Cortex of kidney (tissue), 1 donor: ENCODE data around the gene VEGFB.

Source experiments
- DNase-seq: peaks from one replicate; lab custom pipeline; 2025; lab: John Stamatoyannopoulos, UW

Gene VEGFB

DNA sequence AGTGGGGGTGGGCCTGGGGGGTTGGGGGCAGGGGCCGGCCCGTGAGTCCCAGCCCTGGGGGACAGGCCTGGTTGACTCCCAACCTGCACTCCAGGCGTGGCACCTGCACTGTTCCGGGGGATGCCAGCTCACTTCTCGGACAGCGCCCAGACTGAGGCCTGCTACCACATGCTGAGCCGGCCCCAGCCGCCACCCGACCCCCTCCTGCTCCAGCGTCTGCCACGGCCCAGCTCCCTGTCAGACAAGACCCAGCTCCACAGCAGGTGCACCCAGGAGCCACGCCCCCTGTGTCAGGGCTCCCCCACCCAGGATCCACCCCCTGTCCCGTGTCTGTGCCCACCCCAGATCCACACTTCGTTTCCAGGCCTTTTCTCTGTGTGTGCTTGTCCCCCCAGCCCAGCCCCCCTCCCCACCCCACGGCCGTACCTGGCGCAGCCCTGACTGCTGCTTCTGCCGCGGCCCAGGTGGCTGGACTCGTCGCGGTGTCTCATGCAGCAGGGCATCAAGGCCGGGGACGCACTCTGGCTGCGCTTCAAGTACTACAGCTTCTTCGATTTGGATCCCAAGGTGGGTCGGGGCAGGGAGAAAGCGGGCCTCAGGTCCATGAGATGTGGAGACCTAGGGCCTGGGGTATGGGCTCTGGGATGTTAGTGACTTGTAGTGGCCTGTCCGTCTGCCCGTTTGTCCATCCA lies 23.1 kb upstream of the VEGFB start:
- no peak for DNase-seq

DNA sequence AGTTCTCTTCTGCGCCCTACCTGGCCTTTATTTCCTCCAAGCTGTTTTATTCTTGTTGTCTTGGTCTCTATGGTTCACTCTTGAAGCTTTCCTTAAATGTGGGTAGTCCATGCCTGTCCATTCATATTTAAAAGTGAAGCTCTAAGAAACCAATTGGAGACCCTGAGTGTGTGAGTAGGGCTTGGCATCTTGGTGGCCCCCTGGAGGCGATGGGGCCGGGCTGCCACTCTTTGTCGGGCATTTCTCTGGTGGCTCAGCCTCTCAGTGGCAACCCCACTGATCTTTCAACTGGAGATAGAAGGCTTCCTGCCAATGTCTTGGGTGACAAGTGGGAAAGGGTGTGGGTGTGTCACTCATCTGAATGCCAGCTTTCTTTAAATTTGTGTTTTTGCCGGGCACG lies 17.5 kb upstream of the VEGFB start:
- DNase-seq = no peak

DNA sequence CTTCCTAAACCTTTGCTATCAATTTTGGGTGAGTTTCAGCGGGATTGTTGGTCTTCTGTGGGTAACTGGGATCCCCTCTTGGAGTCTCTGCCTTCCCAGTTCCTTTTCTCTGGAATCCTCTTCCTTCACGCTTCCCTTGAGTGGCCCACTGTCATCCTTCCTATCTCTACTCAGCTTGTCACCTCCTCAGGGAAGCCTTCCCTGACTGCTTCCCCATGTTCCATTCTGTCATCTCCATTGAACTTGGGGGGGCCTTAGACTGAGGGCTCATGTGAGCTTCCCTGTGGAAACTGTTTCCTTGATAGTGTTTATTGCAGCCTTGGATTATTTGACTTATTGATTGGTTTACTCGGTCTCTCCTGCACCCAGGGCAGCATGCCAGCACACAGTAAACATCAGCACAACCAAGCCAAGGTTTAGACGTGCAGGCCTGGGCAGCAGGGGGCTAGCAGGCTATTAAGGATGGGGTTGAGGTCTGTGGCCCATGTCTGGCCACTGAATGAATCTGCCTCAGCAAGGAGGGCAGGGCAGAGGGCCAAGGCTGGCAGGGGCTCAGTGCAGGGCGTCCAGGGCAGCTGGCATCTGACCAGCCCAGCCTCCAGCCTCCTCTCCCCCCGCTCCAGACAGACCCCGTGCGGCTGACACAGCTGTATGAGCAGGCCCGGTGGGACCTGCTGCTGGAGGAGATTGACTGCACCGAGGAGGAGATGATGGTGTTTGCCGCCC lies 15.6 kb upstream of the VEGFB start:
- DNase-seq = no peak

DNA sequence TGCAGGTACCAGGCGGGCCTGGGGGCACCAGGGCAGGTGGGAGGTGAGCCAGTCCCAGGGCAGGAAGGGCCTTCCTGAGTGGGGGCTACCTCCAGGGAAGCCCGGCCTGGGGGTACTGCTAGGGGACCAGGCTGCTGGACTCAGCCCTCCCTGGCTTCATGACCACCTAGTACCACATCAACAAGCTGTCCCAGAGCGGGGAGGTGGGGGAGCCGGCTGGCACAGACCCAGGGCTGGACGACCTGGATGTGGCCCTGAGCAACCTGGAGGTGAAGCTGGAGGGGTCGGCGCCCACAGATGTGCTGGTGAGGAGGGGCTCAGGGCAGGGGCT lies 15.1 kb upstream of the VEGFB start:
- no peak for DNase-seq

DNA sequence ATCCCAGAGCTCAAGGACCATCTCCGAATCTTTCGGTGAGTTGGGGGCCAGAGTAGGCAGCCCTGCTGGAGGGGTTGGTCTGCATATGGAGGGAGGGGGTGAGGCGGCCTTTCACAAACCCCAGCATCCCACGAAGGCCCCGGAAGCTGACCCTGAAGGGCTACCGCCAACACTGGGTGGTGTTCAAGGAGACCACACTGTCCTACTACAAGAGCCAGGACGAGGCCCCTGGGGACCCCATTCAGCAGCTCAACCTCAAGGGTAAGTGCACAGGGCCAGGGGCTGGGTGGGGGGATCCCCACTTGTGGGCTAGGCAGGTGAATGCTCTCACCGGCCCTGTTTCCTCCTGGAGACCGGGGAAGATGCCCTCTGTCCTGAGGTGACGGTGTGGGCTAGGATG lies 14.6 kb upstream of the VEGFB start:
- no peak for DNase-seq

DNA sequence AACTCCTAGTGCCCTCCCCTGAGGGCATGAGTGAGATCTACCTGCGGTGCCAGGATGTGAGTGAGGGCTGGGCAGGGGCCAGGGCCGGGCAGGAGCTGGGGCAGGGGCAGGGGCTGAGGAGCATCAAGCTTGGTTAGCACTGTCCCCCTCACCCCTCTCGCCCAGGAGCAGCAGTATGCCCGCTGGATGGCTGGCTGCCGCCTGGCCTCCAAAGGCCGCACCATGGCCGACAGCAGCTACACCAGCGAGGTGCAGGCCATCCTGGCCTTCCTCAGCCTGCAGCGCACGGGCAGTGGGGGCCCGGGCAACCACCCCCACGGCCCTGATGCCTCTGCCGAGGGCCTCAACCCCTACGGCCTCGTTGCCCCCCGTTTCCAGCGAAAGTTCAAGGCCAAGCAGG lies 14.1 kb upstream of the VEGFB start:
- no peak for DNase-seq

DNA sequence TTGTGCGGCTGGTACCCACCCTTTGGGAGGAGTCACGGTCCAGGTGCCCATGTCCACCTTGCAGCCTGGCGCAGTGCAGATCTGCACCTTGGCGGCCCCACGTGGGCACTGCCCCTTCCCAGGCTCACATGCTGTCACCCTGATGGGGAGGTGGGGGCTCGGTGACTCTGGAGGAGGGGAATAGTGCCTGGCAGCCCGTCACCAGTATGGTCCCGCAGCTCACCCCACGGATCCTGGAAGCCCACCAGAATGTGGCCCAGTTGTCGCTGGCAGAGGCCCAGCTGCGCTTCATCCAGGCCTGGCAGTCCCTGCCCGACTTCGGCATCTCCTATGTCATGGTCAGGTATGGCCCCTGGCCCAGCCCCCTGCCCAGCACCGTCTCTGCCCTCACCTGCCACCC lies 13.6 kb upstream of the VEGFB start:
- no peak for DNase-seq

DNA sequence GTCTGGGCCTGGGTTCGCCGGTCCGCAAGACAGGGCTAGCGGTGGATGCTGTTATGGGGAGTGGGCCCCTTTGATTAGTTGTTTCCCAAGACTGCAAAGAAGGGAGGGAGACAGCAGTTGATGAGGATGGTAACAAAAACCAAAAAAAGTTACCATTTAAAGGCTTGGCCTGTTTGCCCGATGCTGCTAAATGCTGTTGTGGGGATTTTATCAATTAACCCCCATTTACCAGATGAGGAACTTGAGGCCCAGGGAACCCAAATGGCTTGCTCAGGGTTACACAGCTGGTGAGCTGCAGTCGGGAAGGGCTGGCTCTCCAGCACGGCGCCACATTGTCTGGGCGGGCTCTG lies 11.8 kb upstream of the VEGFB start:
- no peak for DNase-seq

DNA sequence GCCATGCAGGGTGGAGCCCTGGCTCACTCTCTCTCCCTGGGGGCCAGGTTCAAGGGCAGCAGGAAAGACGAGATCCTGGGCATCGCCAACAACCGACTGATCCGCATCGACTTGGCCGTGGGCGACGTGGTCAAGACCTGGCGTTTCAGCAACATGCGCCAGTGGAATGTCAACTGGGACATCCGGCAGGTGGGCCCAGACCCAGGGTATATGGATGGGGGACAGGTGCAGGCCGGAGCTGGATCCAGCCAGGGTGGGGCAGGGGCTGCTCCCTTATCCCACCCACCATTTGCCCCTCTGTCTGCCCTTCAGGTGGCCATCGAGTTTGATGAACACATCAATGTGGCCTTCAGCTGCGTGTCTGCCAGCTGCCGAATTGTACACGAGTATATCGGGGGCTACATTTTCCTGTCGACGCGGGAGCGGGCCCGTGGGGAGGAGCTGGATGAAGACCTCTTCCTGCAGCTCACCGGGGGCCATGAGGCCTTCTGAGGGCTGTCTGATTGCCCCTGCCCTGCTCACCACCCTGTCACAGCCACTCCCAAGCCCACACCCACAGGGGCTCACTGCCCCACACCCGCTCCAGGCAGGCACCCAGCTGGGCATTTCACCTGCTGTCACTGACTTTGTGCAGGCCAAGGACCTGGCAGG lies 11.3 kb upstream of the VEGFB start:
- DNase-seq = no peak

DNA sequence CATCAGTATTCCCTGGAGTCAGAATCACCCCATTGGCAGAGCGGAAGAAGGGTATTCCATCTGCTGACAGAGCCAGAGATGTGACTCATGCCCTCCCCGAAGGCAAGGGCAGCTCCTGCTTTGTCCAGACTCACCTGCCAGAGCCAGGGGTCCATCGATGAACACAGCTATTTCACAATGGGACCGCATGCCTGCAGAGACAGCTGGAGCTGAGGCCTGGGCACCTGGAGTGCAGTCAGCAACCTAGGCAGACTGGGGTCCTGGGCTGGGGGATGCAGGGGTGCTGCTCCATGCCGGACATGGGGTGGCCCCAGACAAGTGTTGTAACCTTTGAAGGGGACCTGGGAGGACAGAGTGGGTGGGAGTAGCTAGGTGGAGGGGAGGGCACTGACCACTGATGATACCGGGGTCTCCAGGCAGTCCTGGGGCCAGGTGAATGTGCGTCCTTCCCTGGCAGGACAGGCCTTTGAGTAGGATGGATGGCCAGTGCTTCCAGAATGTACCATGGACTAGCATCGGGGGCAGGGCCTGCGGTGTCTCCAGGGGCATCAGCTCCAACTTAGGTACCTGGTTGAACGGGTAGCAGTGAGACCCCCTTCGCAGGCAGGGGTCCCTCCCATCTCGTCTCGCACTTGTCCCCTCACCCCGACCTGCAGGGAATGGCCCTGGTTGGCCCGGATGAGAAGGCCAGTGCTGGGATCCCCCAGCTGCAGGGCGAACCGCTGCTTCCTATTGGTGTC lies 10.1 kb upstream of the VEGFB start:
- DNase-seq = no peak

DNA sequence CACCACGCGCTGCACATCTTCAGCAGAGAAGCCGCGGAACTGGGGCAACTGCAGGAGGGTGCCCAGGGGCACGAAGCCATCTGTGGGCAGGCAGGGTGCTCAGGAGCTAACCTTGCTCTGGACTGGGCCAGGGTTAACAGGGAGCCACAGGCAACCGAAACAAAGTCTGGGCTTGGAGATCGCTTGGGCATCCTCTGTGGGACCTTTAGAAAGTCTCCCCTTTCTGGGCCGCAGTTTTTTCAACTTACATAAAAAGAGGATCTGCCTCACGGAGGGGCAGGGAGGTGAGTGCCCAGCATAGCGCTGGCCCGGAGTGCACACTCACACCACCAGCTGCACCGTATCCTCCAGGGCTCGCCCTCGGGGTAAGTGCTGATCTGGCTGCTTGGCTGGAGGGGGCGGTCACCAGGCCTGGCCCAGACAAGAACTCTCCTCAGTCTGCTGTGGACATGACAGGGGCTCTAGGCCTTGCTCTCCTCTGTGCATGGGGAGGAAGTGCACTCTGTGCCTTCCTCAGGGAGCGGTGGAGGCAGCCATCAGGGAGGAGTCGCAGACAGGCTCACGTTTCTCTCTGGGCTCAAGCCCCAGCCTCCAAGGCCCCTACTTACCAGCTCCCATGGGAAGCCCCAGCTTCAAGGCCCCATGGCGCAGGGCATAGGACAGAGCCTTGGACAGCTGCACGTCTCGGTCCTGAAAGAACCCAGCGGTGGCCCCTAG lies 9.3 kb upstream of the VEGFB start:
- no peak for DNase-seq

DNA sequence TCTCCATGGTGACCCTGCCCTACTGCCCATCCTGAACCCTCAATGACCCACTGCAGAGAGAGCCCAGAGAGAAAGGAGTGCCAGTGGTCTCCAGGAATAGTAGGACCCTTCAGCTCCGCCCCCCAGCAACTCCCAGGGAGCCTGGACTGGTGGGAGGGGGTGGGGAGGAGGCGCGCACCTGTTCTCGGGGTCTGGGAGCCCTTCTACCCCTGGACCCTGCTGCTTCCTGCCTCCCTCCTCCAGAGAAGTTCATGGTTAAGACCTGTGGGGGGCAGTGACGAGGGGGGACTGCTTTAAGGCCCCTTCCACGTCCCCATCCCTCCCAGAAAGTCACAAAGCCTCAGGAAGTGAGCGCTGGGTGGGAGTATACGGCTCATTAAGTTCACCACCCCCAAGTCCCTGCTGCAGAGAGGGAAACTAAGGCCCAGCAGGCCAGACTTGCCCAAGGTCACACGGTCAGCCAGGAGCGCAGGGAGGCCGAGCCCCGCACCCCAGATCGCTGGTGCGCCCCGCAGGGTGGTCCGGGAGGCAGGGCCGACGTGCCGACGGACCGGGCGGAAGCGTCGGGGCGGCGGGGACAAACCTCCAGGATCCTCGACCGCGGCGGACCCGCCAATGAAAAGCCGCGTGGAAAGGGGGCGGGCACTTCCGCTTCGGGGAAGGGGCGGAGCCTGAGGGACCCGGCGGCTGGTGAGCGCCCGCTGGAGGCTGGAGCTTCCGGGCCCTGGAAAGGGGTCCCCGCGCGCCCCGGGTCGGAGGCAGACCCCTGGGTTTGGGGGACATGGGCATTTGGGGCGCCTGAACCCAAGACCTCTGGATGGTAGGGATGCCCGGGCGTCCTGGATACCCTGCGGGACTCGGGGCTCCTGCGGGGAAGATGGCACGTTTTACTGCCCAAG lies 8.5 kb upstream of the VEGFB start, which contains the start of the genes NUDT22 and TRPT1:
TSS of gene NUDT22 (plus strand) at position 667 of the 899 bp plus-strand sequence. CDS start 379 bp downstream, outside the sequence.
TSS of gene TRPT1 (minus strand) at position 579 of the 899 bp plus-strand sequence. CDS start at position 253, 326 bp downstream.
- no peak for DNase-seq

DNA sequence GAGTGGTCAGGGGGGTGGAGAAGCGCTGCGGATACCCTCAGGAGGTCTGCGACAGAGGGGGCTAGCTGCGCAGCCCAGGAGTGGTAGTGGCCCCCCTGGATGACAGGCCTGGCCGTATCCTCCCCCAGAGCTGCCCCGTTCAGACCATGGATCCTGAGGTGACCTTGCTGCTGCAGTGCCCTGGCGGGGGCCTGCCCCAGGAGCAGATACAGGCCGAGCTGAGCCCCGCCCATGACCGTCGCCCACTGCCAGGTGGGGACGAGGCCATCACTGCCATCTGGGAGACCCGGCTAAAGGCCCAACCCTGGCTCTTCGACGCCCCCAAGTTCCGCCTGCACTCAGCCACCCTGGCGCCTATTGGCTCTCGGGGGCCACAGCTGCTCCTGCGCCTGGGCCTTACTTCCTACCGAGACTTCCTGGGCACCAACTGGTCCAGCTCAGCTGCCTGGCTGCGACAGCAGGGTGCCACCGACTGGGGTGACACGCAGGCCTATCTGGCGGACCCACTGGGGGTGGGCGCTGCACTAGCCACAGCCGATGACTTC lies 7.8 kb upstream of the VEGFB start:
- DNase-seq = no peak

DNA sequence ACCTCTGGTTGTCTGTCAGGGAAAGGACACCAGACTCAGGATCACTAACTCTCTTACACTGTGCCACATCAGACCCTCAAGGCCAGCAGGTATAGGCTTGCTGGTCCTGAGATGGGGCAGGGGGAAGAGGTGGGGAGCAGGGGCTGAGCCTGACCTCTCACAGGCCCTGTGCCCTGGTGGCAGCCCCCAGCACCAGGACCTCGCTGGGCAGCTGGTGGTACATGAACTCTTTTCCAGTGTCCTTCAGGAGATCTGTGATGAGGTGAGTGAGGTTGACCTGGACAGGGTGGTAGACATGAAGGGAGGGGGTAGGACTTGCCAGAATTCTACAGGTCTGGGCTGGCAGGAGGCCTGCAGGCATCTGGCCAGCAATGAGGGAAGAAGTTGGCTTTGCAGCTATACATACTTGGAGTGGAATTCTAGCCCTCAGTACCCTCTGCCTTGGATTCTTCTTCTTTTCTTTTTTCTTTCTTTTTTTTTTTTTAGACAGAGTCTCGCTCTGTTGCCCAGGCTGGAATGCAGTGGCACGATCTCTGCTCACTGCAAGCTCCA lies 6.9 kb upstream of the VEGFB start:
- no peak for DNase-seq

DNA sequence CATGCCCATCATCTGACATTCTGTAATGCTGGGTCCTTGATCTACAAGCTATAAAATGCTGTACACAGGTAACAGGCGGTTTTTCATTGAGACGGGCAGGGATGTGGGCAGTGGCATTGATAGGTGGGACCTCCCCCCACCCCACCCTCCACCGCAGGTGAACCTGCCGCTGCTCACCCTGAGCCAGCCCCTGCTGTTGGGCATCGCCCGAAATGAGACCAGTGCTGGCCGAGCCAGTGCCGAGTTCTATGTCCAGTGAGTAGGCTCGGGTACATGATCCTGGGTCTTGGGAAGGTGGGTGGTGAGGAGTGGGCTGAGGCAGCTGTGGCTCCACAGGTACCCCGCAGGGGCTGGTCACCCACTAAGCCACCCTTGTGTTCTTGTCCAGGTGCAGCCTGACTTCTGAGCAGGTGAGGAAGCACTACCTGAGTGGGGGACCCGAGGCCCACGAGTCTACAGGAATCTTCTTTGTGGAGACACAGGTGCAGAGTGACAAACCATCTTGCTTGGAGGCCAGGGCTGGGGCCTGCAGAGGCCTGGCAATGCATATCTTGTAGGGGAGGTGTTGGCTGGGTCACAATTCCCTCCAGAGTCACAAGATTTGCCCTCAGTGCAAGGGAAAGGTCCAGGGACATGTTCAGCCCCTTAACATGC lies 5.2 kb upstream of the VEGFB start:
- no peak for DNase-seq

DNA sequence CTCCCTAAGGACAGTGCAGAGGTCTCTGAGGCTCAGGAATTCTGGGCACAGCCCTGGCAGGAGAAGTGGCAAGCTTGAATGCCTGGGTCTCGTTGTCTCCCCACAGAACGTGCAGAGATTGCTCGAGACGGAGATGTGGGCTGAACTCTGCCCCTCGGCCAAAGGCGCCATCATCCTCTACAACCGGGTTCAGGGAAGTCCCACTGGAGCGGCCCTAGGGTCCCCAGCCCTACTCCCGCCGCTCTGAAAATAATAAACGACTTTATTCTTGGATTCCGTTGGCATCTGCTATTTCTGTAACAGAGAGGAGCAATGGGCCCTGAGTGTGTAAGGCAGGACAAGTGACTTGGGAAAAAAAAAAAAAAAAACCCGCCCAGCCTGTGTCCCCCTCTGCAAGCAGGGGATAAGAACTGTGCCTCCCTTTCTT lies 4.6 kb upstream of the VEGFB start:
- DNase-seq = no peak

DNA sequence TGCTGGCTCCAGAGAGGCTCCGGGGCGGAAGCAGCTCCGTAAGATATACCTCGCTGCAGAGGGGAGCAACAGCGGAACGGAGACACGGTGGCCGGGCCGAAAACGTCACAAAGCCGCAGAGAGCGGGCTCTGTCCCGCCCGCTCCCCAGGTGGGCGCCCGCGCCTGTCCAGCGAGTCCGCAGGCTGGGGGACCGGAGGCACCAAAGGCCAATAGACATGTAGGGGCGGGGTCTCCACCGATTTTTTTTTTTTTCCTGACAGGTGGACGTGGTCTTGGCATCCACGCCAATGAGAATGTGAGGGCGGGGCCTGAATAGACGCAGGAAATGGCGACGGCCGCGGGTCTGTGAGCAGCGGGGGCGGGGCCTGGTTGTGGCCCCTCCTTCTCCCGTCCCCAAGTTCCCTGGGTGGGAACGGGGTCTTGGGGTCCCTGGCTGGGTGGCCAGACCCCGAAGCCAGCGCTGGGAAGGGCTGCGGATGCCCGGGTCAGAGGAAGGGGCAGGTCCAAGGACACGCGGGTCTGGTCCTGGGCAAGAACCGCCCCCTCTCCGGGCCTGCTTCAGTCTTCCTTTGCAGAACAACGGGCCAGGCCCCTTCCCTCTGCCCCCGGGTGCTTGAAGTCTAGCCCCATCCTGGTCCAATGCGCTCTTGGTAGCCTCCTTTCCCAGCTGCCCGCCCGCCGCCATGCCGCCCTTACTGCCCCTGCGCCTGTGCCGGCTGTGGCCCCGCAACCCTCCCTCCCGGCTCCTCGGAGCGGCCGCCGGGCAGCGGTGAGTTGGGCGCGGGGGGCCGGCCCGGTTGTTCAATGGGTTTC lies 4.0 kb upstream of the VEGFB start, which contains the start of gene DNAJC4:
TSS of gene DNAJC4 (plus strand) at position 378 of the 814 bp plus-strand sequence. CDS start at position 685, 307 bp downstream.
- DNase-seq = no peak

DNA sequence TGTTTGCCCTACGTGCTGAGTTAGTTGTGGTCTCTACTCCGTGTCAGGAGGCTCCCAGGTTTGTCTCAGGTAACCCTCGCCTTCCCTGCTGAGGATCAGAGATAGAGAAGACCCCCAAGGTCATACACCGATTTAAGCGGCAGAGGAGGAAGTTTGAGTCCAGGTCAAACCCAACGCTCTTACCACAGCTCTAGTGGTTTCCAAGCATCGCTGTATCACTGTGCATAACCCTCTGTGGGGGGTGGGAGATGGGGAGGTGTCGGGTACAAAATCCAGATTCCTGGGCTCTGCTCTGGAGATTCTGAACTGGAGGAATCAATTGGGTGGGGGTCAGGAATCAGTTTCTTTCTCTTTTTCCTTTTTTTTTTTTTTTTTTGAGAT lies 3.4 kb upstream of the VEGFB start:
- DNase-seq = no peak

DNA sequence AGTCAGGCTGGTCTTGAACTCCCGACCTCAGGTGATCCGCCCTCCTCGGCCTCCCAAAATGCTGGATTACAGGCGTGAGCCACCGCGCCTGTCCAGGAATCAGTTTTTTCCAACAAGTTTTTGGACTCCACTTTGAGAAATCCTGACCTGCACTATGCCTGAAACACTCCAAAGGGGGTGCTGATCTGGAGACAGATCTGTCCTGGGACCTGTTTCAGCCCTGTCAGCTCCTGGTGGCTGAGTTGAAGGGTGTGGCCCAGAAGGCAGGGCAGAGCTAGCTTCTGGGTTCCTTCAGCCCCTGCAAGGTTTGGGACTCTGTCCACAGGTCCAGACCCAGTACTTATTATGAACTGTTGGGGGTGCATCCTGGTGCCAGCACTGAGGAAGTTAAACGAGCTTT lies 2.8 kb upstream of the VEGFB start:
- DNase-seq = no peak
